Measurements from ENCODE around the gene KDM7A.

Gene KDM7A

GRCh38 chr7:140176811-140177702 is at the start of gene KDM7A:
Gene KDM7A, minus strand, starts transcription at chr7:140176983. Its CDS starts 46 bp downstream, at chr7:140176937.
- H3K27ac Mint-ChIP-seq, result peak within 1 kb of the TSS; percentile 94
- peak within 1 kb of the TSS; percentile 92 for H3K4me3 Mint-ChIP-seq
- DNase-seq, result peak; percentile 94
- peaks cover 39% of the 10 kb centered on the region for H3K4me1 Mint-ChIP-seq (ENCODE audit: low read depth)
- H3K36me3 Mint-ChIP-seq (ENCODE audit: low read depth), result peaks cover 4% of the 10 kb centered on the region
- H3K27me3 Mint-ChIP-seq, result no peaks in the 10 kb centered on the region
- H3K9me3 Mint-ChIP-seq, result no peaks in the 10 kb centered on the region

GRCh38 chr7:140225562-140226249 is 48.9 kb upstream of the KDM7A start:
- Mint-ChIP-seq H3K4me1 (ENCODE audit: low read depth) (peaks cover 54% of the 10 kb centered on the region), H3K4me3 (peak overlapping the region; percentile 54), H3K27ac (peak overlapping the region; percentile 66), H3K27me3 (no peaks in the 10 kb centered on the region), H3K36me3 (ENCODE audit: low read depth) (no peaks in the 10 kb centered on the region), H3K9me3 (no peaks in the 10 kb centered on the region)
- no peak for DNase-seq

GRCh38 chr7:140223515-140224221 is 46.9 kb upstream of the KDM7A start:
- H3K36me3 Mint-ChIP-seq (ENCODE audit: low read depth), result no peaks in the 10 kb centered on the region
- H3K27ac Mint-ChIP-seq, result peak overlapping the region; percentile 68
- peaks cover 42% of the 10 kb centered on the region for H3K4me1 Mint-ChIP-seq (ENCODE audit: low read depth)
- peak overlapping the region; percentile 8 for H3K4me3 Mint-ChIP-seq
- no peaks in the 10 kb centered on the region for H3K27me3 Mint-ChIP-seq
- peak; percentile 49 for DNase-seq
- H3K9me3 Mint-ChIP-seq, result no peaks in the 10 kb centered on the region

GRCh38 chr7:140222814-140223213 is 46.0 kb upstream of the KDM7A start:
- H3K4me3 Mint-ChIP-seq, result no peak overlapping the region
- no peaks in the 10 kb centered on the region for H3K9me3 Mint-ChIP-seq
- H3K36me3 Mint-ChIP-seq (ENCODE audit: low read depth), result no peaks in the 10 kb centered on the region
- H3K27ac Mint-ChIP-seq, result no peak overlapping the region
- DNase-seq, result no peak
- no peaks in the 10 kb centered on the region for H3K27me3 Mint-ChIP-seq
- peaks cover 37% of the 10 kb centered on the region for H3K4me1 Mint-ChIP-seq (ENCODE audit: low read depth)

- Mint-ChIP-seq H3K4me1 (ENCODE audit: low read depth) (peaks cover 27% of the 10 kb centered on the region), H3K4me3 (no peak overlapping the region), H3K36me3 (ENCODE audit: low read depth) (no peaks in the 10 kb centered on the region), H3K27ac (no peak overlapping the region), H3K27me3 (no peaks in the 10 kb centered on the region), H3K9me3 (no peaks in the 10 kb centered on the region)
- no peak for DNase-seq
Observed at GRCh38 chr7:140219672-140220524, 43.1 kb upstream of the KDM7A start.

- no peak for DNase-seq
- Mint-ChIP-seq H3K27me3 (no peaks in the 10 kb centered on the region), H3K36me3 (ENCODE audit: low read depth) (no peaks in the 10 kb centered on the region), H3K9me3 (no peaks in the 10 kb centered on the region), H3K4me1 (ENCODE audit: low read depth) (peaks cover 30% of the 10 kb centered on the region), H3K4me3 (no peak overlapping the region), H3K27ac (no peak overlapping the region)
Observed at GRCh38 chr7:140218656-140219055, 41.9 kb upstream of the KDM7A start.

GRCh38 chr7:140217750-140218501 is 41.1 kb upstream of the KDM7A start:
- Mint-ChIP-seq H3K4me1 (ENCODE audit: low read depth) (peaks cover 25% of the 10 kb centered on the region), H3K27ac (no peak overlapping the region)
- no peak for DNase-seq

GRCh38 chr7:140215281-140215680 is 38.5 kb upstream of the KDM7A start:
- Mint-ChIP-seq H3K4me1 (ENCODE audit: low read depth) (peaks cover 44% of the 10 kb centered on the region), H3K27me3 (no peaks in the 10 kb centered on the region), H3K4me3 (no peak overlapping the region), H3K27ac (no peak overlapping the region), H3K36me3 (ENCODE audit: low read depth) (no peaks in the 10 kb centered on the region), H3K9me3 (no peaks in the 10 kb centered on the region)
- no peak for DNase-seq

More at GRCh38 chr7:140217750-140218501, 41.1 kb upstream of the KDM7A start:
- Mint-ChIP-seq H3K4me3 (no peak overlapping the region), H3K36me3 (ENCODE audit: low read depth) (no peaks in the 10 kb centered on the region), H3K9me3 (no peaks in the 10 kb centered on the region), H3K27me3 (no peaks in the 10 kb centered on the region)

- Mint-ChIP-seq H3K4me3 (no peak overlapping the region), H3K27ac (peak overlapping the region; percentile 35), H3K4me1 (ENCODE audit: low read depth) (peaks cover 54% of the 10 kb centered on the region), H3K9me3 (no peaks in the 10 kb centered on the region), H3K27me3 (no peaks in the 10 kb centered on the region), H3K36me3 (ENCODE audit: low read depth) (no peaks in the 10 kb centered on the region)
- DNase-seq, result no peak
Observed at GRCh38 chr7:140214075-140214684, 37.4 kb upstream of the KDM7A start.

GRCh38 chr7:140213684-140214074 is 36.9 kb upstream of the KDM7A start:
- Mint-ChIP-seq H3K27ac (peak overlapping the region; percentile 35), H3K4me3 (no peak overlapping the region), H3K4me1 (ENCODE audit: low read depth) (peaks cover 57% of the 10 kb centered on the region)

GRCh38 chr7:140212100-140212881 is 35.5 kb upstream of the KDM7A start:
- DNase-seq, result peak; percentile 50
- Mint-ChIP-seq H3K36me3 (ENCODE audit: low read depth) (no peaks in the 10 kb centered on the region), H3K9me3 (no peaks in the 10 kb centered on the region), H3K4me1 (ENCODE audit: low read depth) (peaks cover 64% of the 10 kb centered on the region), H3K27me3 (no peaks in the 10 kb centered on the region), H3K27ac (peak overlapping the region; percentile 88), H3K4me3 (peak overlapping the region; percentile 13)

More at GRCh38 chr7:140213684-140214074, 36.9 kb upstream of the KDM7A start:
- Mint-ChIP-seq H3K9me3 (no peaks in the 10 kb centered on the region), H3K27me3 (no peaks in the 10 kb centered on the region), H3K36me3 (ENCODE audit: low read depth) (no peaks in the 10 kb centered on the region)
- no peak for DNase-seq

GRCh38 chr7:140211698-140212097 is 34.9 kb upstream of the KDM7A start:
- Mint-ChIP-seq H3K27ac (peak overlapping the region; percentile 88), H3K9me3 (no peaks in the 10 kb centered on the region), H3K4me1 (ENCODE audit: low read depth) (peaks cover 70% of the 10 kb centered on the region), H3K4me3 (no peak overlapping the region), H3K27me3 (no peaks in the 10 kb centered on the region), H3K36me3 (ENCODE audit: low read depth) (no peaks in the 10 kb centered on the region)
- no peak for DNase-seq

Data from activated T-cell treated with anti-CD3 and anti-CD28 coated beads, Interleukin-2, amount 50 U/mL, for 24 hours (primary cell).